Thyroid gland (tissue), 4 donors: ENCODE results near the gene FN3K.

Experiments used
- CTCF ChIP-seq, 6 experiments: fragments of 200-600 bp in 3 of 6; fragments of 450-650 bp in 3 of 6; sonication (generic) in 3 of 6; IDR thresholded peaks; one replicate each; pipeline ENCODE4 v1.5.1; 2016 to 2019; ENCODE audit warnings: antibody characterized with exemption in 6 of 6, mild to moderate bottlenecking in 2 of 6, inconsistent platforms in 1 of 6, moderate library complexity in 1 of 6
- POLR2A ChIP-seq, 2 donors: fragments of 450-650 bp; IDR thresholded peaks; one replicate each; pipeline ENCODE4 v1.6.1; 2017; ENCODE audit warnings: antibody characterized with exemption in 2 of 2, mild to moderate bottlenecking in 2 of 2, moderate library complexity in 1 of 2

- TF ChIP-seq POLR2A (IDR thresholded peaks at IDR 0.05) (no peak), CTCF (IDR thresholded peaks at IDR 0.05) (no peak)
These were observed 8.2 kb downstream of the FN3K start for GRCh38 chr17:82743344-82744219.
